Ovary (tissue), 3 donors: ENCODE data around the gene NOTCH1.

Source experiments
- CTCF ChIP-seq, 3 donors: fragments of 450-650 bp in 2 of 3; fragments of 200-600 bp in 1 of 3; IDR thresholded peaks; one replicate each; pipeline versions ENCODE4 v1.5.1 to v1.8.0; 2016 to 2022; ENCODE audit warnings: antibody characterized with exemption in 3 of 3, mild to moderate bottlenecking in 1 of 3
- EP300 ChIP-seq: sonication (generic); formaldehyde crosslinking; IDR thresholded peaks from one replicate; pipeline ENCODE4 v1.6.1; 2017; ENCODE audit warnings: antibody characterized with exemption
- donor health status: DM: no; HTN: no; CAD: no.

- TF ChIP-seq CTCF (IDR thresholded peaks at IDR 0.05), result no peak
- no peak for TF ChIP-seq EP300
Measured at GRCh38 chr9:136575626-136576268, 29.9 kb upstream of the NOTCH1 start.
